ENCODE results near the gene GMDS. TPM values are rescaled to one million over a fixed set of nuclear protein-coding genes. Genes with fewer than 3 reads are reported as not detected.

GMDS gene
- total and polyA plus RNA-seq, 2 experiments from 2014 or later: 3.0 to 12.6 TPM

GRCh38 chr6:1991332-1991878 is 254.0 kb downstream of the GMDS start:
- TF ChIP-seq EZH2 (IDR thresholded peaks at IDR 0.05; ENCODE audit: insufficient read depth, poor library complexity, severe bottlenecking): no peak
- TF ChIP-seq EZH2phosphoT487 (IDR thresholded peaks at IDR 0.05; ENCODE audit: insufficient read depth, low read depth): no peak
- H3K27me3 ChIP-seq (replicated peaks; ENCODE audit: insufficient read depth): no peaks in the 10 kb centered on the region
- no peak for DNase-seq
- H3K4me2 ChIP-seq (ENCODE audit: unreplicated experiment): no peak overlapping the region
- no peak overlapping the region for H3K9ac ChIP-seq
- H2AFZ ChIP-seq: no peak overlapping the region
- WGBS, 2 experiments (ENCODE audit: low coverage in 1 of 2, low lambda C conversion rate in 2 of 2, missing lambda C conversion rate in 2 of 2): 90 to 93% methylated on average over 6 of the region's 6 CpGs
- H4K20me1 ChIP-seq (ENCODE audit: insufficient read depth): no peaks in the 10 kb centered on the region
- no peak overlapping the region for H3K27ac ChIP-seq
- no peaks in the 10 kb centered on the region for H3K9me3 ChIP-seq (ENCODE audit: low read depth)
- H3K4me3 ChIP-seq: no peak overlapping the region
- peaks cover 26% of the 10 kb centered on the region for H3K4me1 ChIP-seq (ENCODE audit: insufficient read depth)
- H3K36me3 ChIP-seq (ENCODE audit: low read depth): no peaks in the 10 kb centered on the region
- H3F3A ChIP-seq (ENCODE audit: insufficient read depth): 0 out of 2 replicates have a peak, but pooled peaks cover 13% of the 10 kb centered on the region
- H3K9me2 ChIP-seq (ENCODE audit: insufficient read depth): no peaks in the 10 kb centered on the region
- in situ Hi-C loops (cut with MboI): no loop called here
- H3K79me2 ChIP-seq (ENCODE audit: insufficient read depth): no peaks in the 10 kb centered on the region

- no peak overlapping the region for H3K4me2 ChIP-seq (ENCODE audit: unreplicated experiment)
- no peak for DNase-seq
- H3K79me2 ChIP-seq (ENCODE audit: insufficient read depth): no peaks in the 10 kb centered on the region
- no peak for TF ChIP-seq EZH2phosphoT487 (IDR thresholded peaks at IDR 0.05; ENCODE audit: insufficient read depth, low read depth)
- no peak for TF ChIP-seq EZH2 (IDR thresholded peaks at IDR 0.05; ENCODE audit: insufficient read depth, poor library complexity, severe bottlenecking)
- H4K20me1 ChIP-seq (ENCODE audit: insufficient read depth): no peaks in the 10 kb centered on the region
- H3K4me3 ChIP-seq: no peak overlapping the region
- H3K36me3 ChIP-seq (ENCODE audit: low read depth): no peaks in the 10 kb centered on the region
- H3K27me3 ChIP-seq (replicated peaks; ENCODE audit: insufficient read depth): no peaks in the 10 kb centered on the region
- no peak overlapping the region for H3K27ac ChIP-seq
- no peaks in the 10 kb centered on the region for H3K9me3 ChIP-seq (ENCODE audit: low read depth)
- in situ Hi-C loops (cut with MboI): no loop called here
- H3K9me2 ChIP-seq (ENCODE audit: insufficient read depth): no peaks in the 10 kb centered on the region
- H3K9ac ChIP-seq: no peak overlapping the region
- 79 to 86% methylated on average over 3 of the region's 3 CpGs for WGBS, 2 experiments (ENCODE audit: low coverage in 1 of 2, low lambda C conversion rate in 2 of 2, missing lambda C conversion rate in 2 of 2)
- peaks cover 27% of the 10 kb centered on the region for H3K4me1 ChIP-seq (ENCODE audit: insufficient read depth)
- H3F3A ChIP-seq (ENCODE audit: insufficient read depth): 0 out of 2 replicates have a peak, but pooled peaks cover 13% of the 10 kb centered on the region
- no peak overlapping the region for H2AFZ ChIP-seq
Observed at GRCh38 chr6:1988843-1989242, 256.6 kb downstream of the GMDS start.

- 34 to 44% methylated on average over 2 of the region's 2 CpGs for WGBS, 2 experiments (ENCODE audit: low coverage in 1 of 2, low lambda C conversion rate in 2 of 2, missing lambda C conversion rate in 2 of 2)
- Histone ChIP-seq H3K79me2 (ENCODE audit: insufficient read depth) (no peaks in the 10 kb centered on the region), H3K27me3 (replicated peaks; ENCODE audit: insufficient read depth) (no peaks in the 10 kb centered on the region), H2AFZ (no peak overlapping the region), H3K36me3 (ENCODE audit: low read depth) (no peaks in the 10 kb centered on the region), H3K9me2 (ENCODE audit: insufficient read depth) (no peaks in the 10 kb centered on the region), H4K20me1 (ENCODE audit: insufficient read depth) (no peaks in the 10 kb centered on the region), H3K9me3 (ENCODE audit: low read depth) (no peaks in the 10 kb centered on the region), H3K9ac (no peak overlapping the region), H3K4me2 (ENCODE audit: unreplicated experiment) (no peak overlapping the region), H3K4me1 (ENCODE audit: insufficient read depth) (peaks cover 18% of the 10 kb centered on the region), H3K27ac (no peak overlapping the region), H3F3A (ENCODE audit: insufficient read depth) (0 out of 2 replicates have a peak, but pooled peaks cover 3% of the 10 kb centered on the region), H3K4me3 (no peak overlapping the region)
- no peak for TF ChIP-seq EZH2phosphoT487 (IDR thresholded peaks at IDR 0.05; ENCODE audit: insufficient read depth, low read depth)
- TF ChIP-seq EZH2 (IDR thresholded peaks at IDR 0.05; ENCODE audit: insufficient read depth, poor library complexity, severe bottlenecking): no peak
- DNase-seq: peak; percentile 88
- in situ Hi-C loops (cut with MboI): no loop called here
Observed at GRCh38 chr6:1987640-1988039, 257.8 kb downstream of the GMDS start.

GRCh38 chr6:1986454-1987243 is 258.8 kb downstream of the GMDS start:
- Histone ChIP-seq H4K20me1 (ENCODE audit: insufficient read depth) (no peaks in the 10 kb centered on the region), H3K4me3 (no peak overlapping the region), H3K9me2 (ENCODE audit: insufficient read depth) (no peaks in the 10 kb centered on the region), H3K9ac (no peak overlapping the region), H3K36me3 (ENCODE audit: low read depth) (no peaks in the 10 kb centered on the region), H3K4me1 (ENCODE audit: insufficient read depth) (peaks cover 16% of the 10 kb centered on the region), H3K27me3 (replicated peaks; ENCODE audit: insufficient read depth) (no peaks in the 10 kb centered on the region), H3K27ac (no peak overlapping the region), H3K9me3 (ENCODE audit: low read depth) (no peaks in the 10 kb centered on the region), H3F3A (ENCODE audit: insufficient read depth) (no peaks in the 10 kb centered on the region), H2AFZ (no peak overlapping the region), H3K4me2 (ENCODE audit: unreplicated experiment) (no peak overlapping the region), H3K79me2 (ENCODE audit: insufficient read depth) (no peaks in the 10 kb centered on the region)
- in situ Hi-C loops (cut with MboI): no loop called here
- TF ChIP-seq EZH2phosphoT487 (IDR thresholded peaks at IDR 0.05; ENCODE audit: insufficient read depth, low read depth): no peak
- TF ChIP-seq EZH2 (IDR thresholded peaks at IDR 0.05; ENCODE audit: insufficient read depth, poor library complexity, severe bottlenecking): no peak
- 21 to 64% methylated on average over 1 of the region's 1 CpG for WGBS, 2 experiments (ENCODE audit: low coverage in 1 of 2, low lambda C conversion rate in 2 of 2, missing lambda C conversion rate in 2 of 2)
- no peak for DNase-seq
